ENCODE data around the gene ABCE1. TPM values are rescaled to one million over a fixed set of nuclear protein-coding genes. Genes with fewer than 3 reads are reported as not detected.

ABCE1 gene
- total and polyA plus RNA-seq, 4 donors, result 19.0 to 72.6 (median 44.8) TPM

- ATAC-seq (ENCODE audit: insufficient read depth, low FRiP score), result no peak
- Histone ChIP-seq H3K27me3 (ENCODE audit: control insufficient read depth in 3 of 3, insufficient read depth in 3 of 3, low read length in 2 of 3) (no peaks in the 10 kb centered on the region), H3K4me3 (no peak overlapping the region), H3K36me3 (ENCODE audit: control insufficient read depth in 4 of 4, insufficient read depth in 4 of 4, low read length in 4 of 4) (peaks cover 0 to 8% (median 2%) of the 10 kb centered on the region in 4 donors), H3K9ac (ENCODE audit: insufficient read depth in 1 of 2, low read length in 2 of 2) (no peak overlapping the region), H3K27ac (ENCODE audit: low read depth in 1 of 2, low read length in 1 of 2) (no peak overlapping the region), H3K4me1 (ENCODE audit: control insufficient read depth in 5 of 5, insufficient read depth in 5 of 5, low read length in 5 of 5) (peaks cover 0 to 3% (median 0%) of the 10 kb centered on the region in 5 donors), H3K9me3 (ENCODE audit: control insufficient read depth in 4 of 4, insufficient read depth in 3 of 4, low read length in 3 of 4) (no peaks in the 10 kb centered on the region)
- DNase-seq, result no peak
- TF ChIP-seq CTCF (IDR thresholded peaks at IDR 0.05; ENCODE audit: control extremely low read depth, extremely low read depth), result no peak
- WGBS, 2 donors, result 97 to 99% methylated on average over 2 of the region's 2 CpGs
Measured at GRCh38 chr4:145071560-145071959, 26.6 kb upstream of the ABCE1 start.

- Histone ChIP-seq H3K36me3 (ENCODE audit: control insufficient read depth in 4 of 4, insufficient read depth in 4 of 4, low read length in 4 of 4) (peaks cover 2 to 12% (median 4%) of the 10 kb centered on the region in 4 donors), H3K4me1 (ENCODE audit: control insufficient read depth in 5 of 5, insufficient read depth in 5 of 5, low read length in 5 of 5) (no peaks in the 10 kb centered on the region), H3K27ac (ENCODE audit: low read depth in 1 of 2, low read length in 1 of 2) (no peak overlapping the region), H3K9ac (ENCODE audit: insufficient read depth in 1 of 2, low read length in 2 of 2) (no peak overlapping the region), H3K9me3 (ENCODE audit: control insufficient read depth in 4 of 4, insufficient read depth in 3 of 4, low read length in 3 of 4) (no peaks in the 10 kb centered on the region), H3K27me3 (ENCODE audit: control insufficient read depth in 3 of 3, insufficient read depth in 3 of 3, low read length in 2 of 3) (no peaks in the 10 kb centered on the region), H3K4me3 (no peak overlapping the region)
- ATAC-seq (ENCODE audit: insufficient read depth, low FRiP score) (no peak), DNase-seq (no peak)
- WGBS, 2 donors, result 87 to 93% methylated on average over 1 of the region's 1 CpG
- TF ChIP-seq CTCF (IDR thresholded peaks at IDR 0.05; ENCODE audit: control extremely low read depth, extremely low read depth), result no peak
Measured at GRCh38 chr4:145075742-145076468, 22.2 kb upstream of the ABCE1 start.

- Histone ChIP-seq H3K27me3 (ENCODE audit: control insufficient read depth in 3 of 3, insufficient read depth in 3 of 3, low read length in 2 of 3) (no peaks in the 10 kb centered on the region), H3K4me1 (ENCODE audit: control insufficient read depth in 5 of 5, insufficient read depth in 5 of 5, low read length in 5 of 5) (no peaks in the 10 kb centered on the region), H3K36me3 (ENCODE audit: control insufficient read depth in 4 of 4, insufficient read depth in 4 of 4, low read length in 4 of 4) (peaks cover 2 to 12% (median 4%) of the 10 kb centered on the region in 4 donors), H3K27ac (ENCODE audit: low read depth in 1 of 2, low read length in 1 of 2) (no peak overlapping the region), H3K9me3 (ENCODE audit: control insufficient read depth in 4 of 4, insufficient read depth in 3 of 4, low read length in 3 of 4) (no peaks in the 10 kb centered on the region), H3K4me3 (no peak overlapping the region), H3K9ac (ENCODE audit: insufficient read depth in 1 of 2, low read length in 2 of 2) (no peak overlapping the region)
- no peak for TF ChIP-seq CTCF (IDR thresholded peaks at IDR 0.05; ENCODE audit: control extremely low read depth, extremely low read depth)
- WGBS, 2 donors, result 88 to 90% methylated on average over 2 of the region's 2 CpGs
- DNase-seq (no peak), ATAC-seq (ENCODE audit: insufficient read depth, low FRiP score) (no peak)
Measured at GRCh38 chr4:145076469-145076855, 21.6 kb upstream of the ABCE1 start.
